ENCODE data around the gene UCKL1. TPM values are rescaled to one million over a fixed set of nuclear protein-coding genes. Genes with fewer than 3 reads are reported as not detected.

UCKL1 gene
- total RNA-seq, 1 experiment from 2014 or later: 47.4 TPM

GRCh38 chr20:63964412-63964811, 8.2 kb upstream of the UCKL1 start:
- no peak for ATAC-seq
- no peak overlapping the region for H3K4me3 ChIP-seq (ENCODE audit: low read depth in 2 of 2, low read length in 2 of 2)
- no peak overlapping the region for H3K27ac ChIP-seq (ENCODE audit: low read length)
- intact Hi-C loops (cut with micrococcal nuclease; ENCODE audit: unreplicated experiment): no loop called here
- DNase-seq (ENCODE audit: low read depth, low spot score): no peak
- no peaks in the 10 kb centered on the region; the same call in 1 of the 2 replicates for H3K36me3 ChIP-seq (ENCODE audit: control insufficient read depth, insufficient read depth, low read length)
- in situ Hi-C loops (cut with HindIII; ENCODE audit: low pct_unique_long_range_greater_than_20kb, low sequenced_read_pairs): no loop called here
- TF ChIP-seq POLR2AphosphoS5 (IDR thresholded peaks at IDR 0.05; ENCODE audit: low read depth, low read length) (no peak), SIN3A (IDR thresholded peaks at IDR 0.05; ENCODE audit: borderline replicate concordance, insufficient read depth, low read depth, low read length) (no peak), REST (IDR thresholded peaks at IDR 0.05; ENCODE audit: insufficient read depth in 1 of 2, low read depth in 2 of 2, low read length in 1 of 2) (no peak), TCF7L2 (IDR thresholded peaks at IDR 0.05; ENCODE audit: low read depth, low read length) (no peak)
- TF ChIP-seq, protein P1, sequence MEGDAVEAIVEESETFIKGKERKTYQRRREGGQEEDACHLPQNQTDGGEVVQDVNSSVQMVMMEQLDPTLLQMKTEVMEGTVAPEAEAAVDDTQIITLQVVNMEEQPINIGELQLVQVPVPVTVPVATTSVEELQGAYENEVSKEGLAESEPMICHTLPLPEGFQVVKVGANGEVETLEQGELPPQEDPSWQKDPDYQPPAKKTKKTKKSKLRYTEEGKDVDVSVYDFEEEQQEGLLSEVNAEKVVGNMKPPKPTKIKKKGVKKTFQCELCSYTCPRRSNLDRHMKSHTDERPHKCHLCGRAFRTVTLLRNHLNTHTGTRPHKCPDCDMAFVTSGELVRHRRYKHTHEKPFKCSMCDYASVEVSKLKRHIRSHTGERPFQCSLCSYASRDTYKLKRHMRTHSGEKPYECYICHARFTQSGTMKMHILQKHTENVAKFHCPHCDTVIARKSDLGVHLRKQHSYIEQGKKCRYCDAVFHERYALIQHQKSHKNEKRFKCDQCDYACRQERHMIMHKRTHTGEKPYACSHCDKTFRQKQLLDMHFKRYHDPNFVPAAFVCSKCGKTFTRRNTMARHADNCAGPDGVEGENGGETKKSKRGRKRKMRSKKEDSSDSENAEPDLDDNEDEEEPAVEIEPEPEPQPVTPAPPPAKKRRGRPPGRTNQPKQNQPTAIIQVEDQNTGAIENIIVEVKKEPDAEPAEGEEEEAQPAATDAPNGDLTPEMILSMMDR (IDR thresholded peaks at IDR 0.05): no peak
- no TSS peak for BruUV-seq (replicated peaks)
- peaks cover 5% of the 10 kb centered on the region for H3K4me1 ChIP-seq (ENCODE audit: control insufficient read depth, insufficient read depth, low read length)
- H3K9me3 ChIP-seq (ENCODE audit: control insufficient read depth, insufficient read depth, low read depth, low read length): no peaks in the 10 kb centered on the region
- CTCF ChIA-PET: no interaction called here
- H3K27me3 ChIP-seq (ENCODE audit: control insufficient read depth, insufficient read depth, low read length): no peaks in the 10 kb centered on the region
- POLR2A ChIA-PET: no interaction called here

- H3K4me1 ChIP-seq (ENCODE audit: control insufficient read depth, insufficient read depth, low read length): peaks cover 5% of the 10 kb centered on the region
- H3K9me3 ChIP-seq (ENCODE audit: control insufficient read depth, insufficient read depth, low read depth, low read length): no peaks in the 10 kb centered on the region
- ChIA-PET POLR2A (no interaction called here), CTCF (no interaction called here)
- no peak overlapping the region for H3K27ac ChIP-seq (ENCODE audit: low read length)
- DNase-seq (ENCODE audit: low read depth, low spot score) (no peak), ATAC-seq (no peak)
- no peaks in the 10 kb centered on the region for H3K27me3 ChIP-seq (ENCODE audit: control insufficient read depth, insufficient read depth, low read length)
- no peaks in the 10 kb centered on the region for H3K36me3 ChIP-seq (ENCODE audit: control insufficient read depth, insufficient read depth, low read length)
- no peak overlapping the region for H3K4me3 ChIP-seq (ENCODE audit: low read depth in 2 of 2, low read length in 2 of 2)
- intact Hi-C loops (cut with micrococcal nuclease; ENCODE audit: unreplicated experiment): no loop called here
- in situ Hi-C loops (cut with HindIII; ENCODE audit: low pct_unique_long_range_greater_than_20kb, low sequenced_read_pairs): no loop called here
- TSS peak; percentile 52 for BruUV-seq (replicated peaks)
- TF ChIP-seq SIN3A (IDR thresholded peaks at IDR 0.05; ENCODE audit: borderline replicate concordance, insufficient read depth, low read depth, low read length) (no peak), REST (IDR thresholded peaks at IDR 0.05; ENCODE audit: insufficient read depth in 1 of 2, low read depth in 2 of 2, low read length in 1 of 2) (no peak), TCF7L2 (IDR thresholded peaks at IDR 0.05; ENCODE audit: low read depth, low read length) (no peak), POLR2AphosphoS5 (IDR thresholded peaks at IDR 0.05; ENCODE audit: low read depth, low read length) (no peak)
- TF ChIP-seq, protein P1 (IDR thresholded peaks at IDR 0.05): no peak
These were observed 7.6 kb upstream of the UCKL1 start for GRCh38 chr20:63963784-63964301.
